Naive thymus-derived CD8-positive, alpha-beta T cell (primary cell): ENCODE data around the gene SAMHD1. TPM values are rescaled to one million over a fixed set of nuclear protein-coding genes. Genes with fewer than 3 reads are reported as not detected.

ENCODE experiments used
- ATAC-seq, 2 donors: fragments of 150-1000 bp; cut with Tn5 transposase in 1 of 2; sonication (Bioruptor Pico), chemical (Tn5 transposase) in 1 of 2; 1 replicate in 1 of 2; 2 replicates in 1 of 2; pipeline ENCODE4 v1.10.0; 2021; ENCODE audit warnings: mild to moderate bottlenecking in 2 of 2, moderate library complexity in 2 of 2
- POLR2A ChIA-PET: fragments of 350-600 bp; sonication (Branson Sonifier 250); formaldehyde crosslinking; loops from one replicate; lab custom pipeline; 2021; ENCODE audit warnings: antibody characterized with exemption; lab: Charles Lee
- DNase-seq, 10 donors: peaks; one replicate each; pipeline versions ENCODE4 v3.0.0 to v3.0.0-alpha.2; 2020 to 2022
- H3K27ac Mint-ChIP-seq, 10 donors: one replicate each; pipeline ENCODE4 v1.8.0; 2020 to 2022; ENCODE audit warnings: mild to moderate bottlenecking in 10 of 10, mixed read lengths in 10 of 10, moderate library complexity in 4 of 10, inconsistent platforms in 1 of 10
- H3K27me3 Mint-ChIP-seq, 5 donors: one replicate each; pipeline ENCODE4 v1.8.0; 2021 to 2022; ENCODE audit warnings: mixed read lengths in 5 of 5
- H3K36me3 Mint-ChIP-seq, 3 donors: one replicate each; pipeline ENCODE4 v1.8.0; 2020 to 2022; ENCODE audit warnings: mixed read lengths in 3 of 3, mild to moderate bottlenecking in 2 of 3, inconsistent platforms in 1 of 3
- H3K4me1 Mint-ChIP-seq, 4 donors: one replicate each; pipeline ENCODE4 v1.8.0; 2021 to 2022; ENCODE audit warnings: mixed read lengths in 4 of 4
- H3K4me3 Mint-ChIP-seq, 10 donors: one replicate each; pipeline ENCODE4 v1.8.0; 2020 to 2022; ENCODE audit warnings: mild to moderate bottlenecking in 10 of 10, mixed read lengths in 10 of 10, moderate library complexity in 6 of 10, inconsistent platforms in 1 of 10
- H3K9me3 Mint-ChIP-seq, 9 donors: one replicate each; pipeline ENCODE4 v1.8.0; 2020 to 2022; ENCODE audit warnings: mixed read lengths in 9 of 9, mild to moderate bottlenecking in 3 of 9, inconsistent platforms in 1 of 9, moderate library complexity in 1 of 9
- polyA plus RNA-seq, 3 donors: library from polyadenylated mRNA; unstranded; fragments of 300-500 nt; fragmentation: Illumina TruSeq; gene quantifications; one replicate each; pipeline ENCODE4 v1.2.3, GENCODE V29; 2021
- total RNA-seq, 8 experiments: library from RNA in 2 of 8; stranded (reverse) in 2 of 8; gene quantifications; one replicate each; pipeline ENCODE4 v1.2.3 and lab custom pipeline; 2021 to 2026

SAMHD1 gene
- total and polyA plus RNA-seq, 5 experiments from 2014 or later, result 204 to 247 (median 219) TPM

- peaks cover 16 to 97% (median 48%) of the 10 kb centered on the region in 3 donors for H3K36me3 Mint-ChIP-seq
- POLR2A ChIA-PET, result interaction anchor here (0.7 to 2.4 kb wide), 4 partner anchors 13 to 113 kb away, joined by 3 to 24 read pairs (median 15); no protein-coding TSS in a partner anchor
- DNase-seq, result no peak
- H3K4me1 Mint-ChIP-seq, result peaks cover 22 to 71% (median 56%) of the 10 kb centered on the region in 4 donors
- no peaks in the 10 kb centered on the region for H3K9me3 Mint-ChIP-seq
- peak overlapping the region; percentile 92 to 100 (median 98) for H3K27ac Mint-ChIP-seq
- H3K27me3 Mint-ChIP-seq, result no peaks in the 10 kb centered on the region
- no peak for ATAC-seq
- peak overlapping the region in 7 of 10 donors; percentile 23 to 78 (median 32) for H3K4me3 Mint-ChIP-seq
Observed at GRCh38 chr20:36929290-36929689, 22.2 kb downstream of the SAMHD1 start.

GRCh38 chr20:36927704-36928103 lies 23.8 kb downstream of the SAMHD1 start:
- no peak for DNase-seq
- Mint-ChIP-seq H3K27ac (peak overlapping the region in 9 of 10 donors; percentile 10 to 100 (median 92)), H3K4me3 (no peak overlapping the region), H3K36me3 (peaks cover 16 to 96% (median 48%) of the 10 kb centered on the region in 3 donors), H3K9me3 (no peaks in the 10 kb centered on the region), H3K4me1 (peaks cover 24 to 73% (median 61%) of the 10 kb centered on the region in 4 donors), H3K27me3 (no peaks in the 10 kb centered on the region)
- POLR2A ChIA-PET, result interaction anchor here (0.8 to 1.3 kb wide), 2 partner anchors 8 to 454 kb away, joined by 3 read pairs; no protein-coding TSS in a partner anchor
- no peak for ATAC-seq

DNA sequence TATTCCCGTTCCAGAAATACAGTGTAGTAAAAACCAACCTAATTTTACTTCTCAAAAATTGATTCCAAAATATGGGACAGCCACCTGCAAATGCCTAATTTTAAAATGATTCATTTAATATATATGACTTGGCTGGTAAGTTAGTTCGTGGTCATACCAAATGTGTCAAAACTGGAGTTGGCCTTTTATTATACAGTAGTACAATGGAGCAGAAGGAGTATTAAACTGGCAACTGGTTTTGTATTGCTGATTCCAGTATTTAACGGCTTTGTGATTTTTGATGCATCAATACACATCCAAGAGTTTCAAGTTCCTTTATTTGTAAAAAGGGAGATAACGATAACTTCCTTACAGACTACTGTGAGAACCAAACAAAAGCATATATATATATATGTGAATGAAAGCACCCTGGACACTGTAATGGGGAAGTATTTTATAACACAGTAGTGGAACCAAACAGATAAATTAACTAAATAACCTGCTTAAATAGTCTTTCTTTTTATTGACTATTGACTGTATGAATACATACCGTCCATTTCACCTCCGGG lies 24.8 kb downstream of the SAMHD1 start:
- DNase-seq (no peak), ATAC-seq (no peak)
- POLR2A ChIA-PET, result no interaction called here
- no peaks in the 10 kb centered on the region for H3K9me3 Mint-ChIP-seq
- peaks cover 22 to 67% (median 60%) of the 10 kb centered on the region in 4 donors for H3K4me1 Mint-ChIP-seq
- peaks cover 16 to 93% (median 45%) of the 10 kb centered on the region in 3 donors for H3K36me3 Mint-ChIP-seq
- H3K4me3 Mint-ChIP-seq, result no peak overlapping the region
- H3K27ac Mint-ChIP-seq, result peak overlapping the region; percentile 6 to 100 (median 78)
- H3K27me3 Mint-ChIP-seq, result no peaks in the 10 kb centered on the region

GRCh38 chr20:36925234-36925633 lies 26.3 kb downstream of the SAMHD1 start:
- peaks cover 11 to 93% (median 40%) of the 10 kb centered on the region in 3 donors for H3K36me3 Mint-ChIP-seq
- H3K27ac Mint-ChIP-seq, result peak overlapping the region; percentile 44 to 100 (median 84)
- H3K9me3 Mint-ChIP-seq, result no peaks in the 10 kb centered on the region
- H3K4me1 Mint-ChIP-seq, result peaks cover 13 to 53% (median 47%) of the 10 kb centered on the region in 4 donors
- H3K27me3 Mint-ChIP-seq, result no peaks in the 10 kb centered on the region
- DNase-seq (no peak), ATAC-seq (no peak)
- H3K4me3 Mint-ChIP-seq, result peak overlapping the region in 3 of 10 donors; percentile 15 to 62 (median 19)
- POLR2A ChIA-PET, result interaction anchor here (0.6 to 1.6 kb wide), 3 partner anchors 10 to 80 kb away, joined by 3 to 6 read pairs (median 4); no protein-coding TSS in a partner anchor

DNA sequence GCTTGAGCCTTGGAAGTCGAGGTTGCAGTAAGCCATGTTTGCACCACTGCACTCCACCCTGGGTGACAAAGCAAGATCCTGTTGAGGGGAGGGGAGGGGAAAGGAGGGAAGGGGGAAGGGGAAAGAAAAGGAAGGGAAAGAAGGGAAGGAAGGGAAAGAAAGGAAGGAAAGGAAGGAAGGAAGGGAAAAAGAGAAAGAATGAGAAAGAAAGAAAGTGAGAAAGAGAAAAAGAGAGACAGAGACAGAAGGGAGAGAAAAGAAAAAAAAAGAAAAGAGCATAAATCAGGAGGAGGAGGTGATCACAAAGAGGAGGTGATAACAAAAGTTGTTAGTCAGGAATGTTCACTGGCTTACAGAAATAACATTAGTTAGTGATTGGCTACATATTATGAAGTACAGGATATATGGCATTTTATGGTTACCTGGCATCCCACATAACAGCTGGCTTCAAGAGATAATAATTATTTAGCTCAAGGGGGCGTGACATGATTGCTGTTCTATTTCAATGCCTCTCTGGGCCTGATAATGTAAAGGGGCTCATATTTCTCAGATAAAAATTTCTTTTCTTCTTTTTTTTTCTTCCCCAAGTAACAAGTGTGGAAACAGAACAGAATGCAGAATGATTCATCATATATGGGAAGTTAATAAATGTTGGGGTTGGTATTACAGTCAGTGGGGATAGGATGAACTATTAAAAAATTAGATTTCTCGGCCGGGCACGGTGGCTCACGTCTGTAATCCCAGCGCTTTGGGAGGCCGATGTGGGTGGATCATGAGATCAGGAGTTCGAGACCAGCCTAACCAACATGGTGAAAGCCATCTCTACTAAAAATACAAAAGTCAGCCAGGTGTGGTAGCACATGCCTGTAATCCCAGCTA lies 27.1 kb downstream of the SAMHD1 start:
- ATAC-seq, result no peak
- POLR2A ChIA-PET, result interaction anchor here (0.6 to 1.6 kb wide), 7 partner anchors 11 to 81 kb away, joined by 3 to 6 read pairs (median 4); no protein-coding TSS in a partner anchor
- Mint-ChIP-seq H3K4me1 (peaks cover 13 to 52% (median 45%) of the 10 kb centered on the region in 4 donors), H3K27me3 (no peaks in the 10 kb centered on the region), H3K9me3 (no peaks in the 10 kb centered on the region), H3K4me3 (peak overlapping the region in 4 of 10 donors; percentile 20 to 49 (median 39)), H3K27ac (peak overlapping the region; percentile 79 to 100 (median 87)), H3K36me3 (peaks cover 11 to 91% (median 35%) of the 10 kb centered on the region in 3 donors)
- no peak for DNase-seq

DNA sequence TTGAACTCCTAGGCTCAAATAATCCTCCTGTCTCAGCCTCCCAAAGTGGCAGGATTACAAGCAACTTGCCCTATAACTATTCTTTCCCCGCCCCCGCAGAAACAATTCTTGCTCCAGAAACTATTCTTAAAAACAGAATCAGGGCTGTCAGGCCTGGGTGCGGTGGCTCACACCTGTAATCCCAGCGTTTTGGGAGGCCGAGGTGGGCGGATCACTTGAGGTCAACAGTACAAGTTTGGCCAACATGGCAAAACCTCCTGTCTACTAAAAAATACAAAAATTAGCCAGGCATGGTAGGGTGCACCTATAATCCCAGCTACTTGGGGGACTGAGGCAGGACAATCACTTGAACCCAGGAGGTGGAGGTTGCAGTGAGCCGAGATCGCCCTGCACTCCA lies 31.2 kb downstream of the SAMHD1 start:
- peak overlapping the region in 8 of 10 donors; percentile 40 to 91 (median 87) for H3K27ac Mint-ChIP-seq
- H3K4me3 Mint-ChIP-seq, result peak overlapping the region in 1 of 10 donors; percentile 28
- peaks cover 3 to 85% (median 14%) of the 10 kb centered on the region in 3 donors for H3K36me3 Mint-ChIP-seq
- POLR2A ChIA-PET, result interaction anchor here (0.9 to 3.7 kb wide), 8 partner anchors 8 to 259 kb away, joined by 3 to 13 read pairs (median 3); partner anchors contain the start of gene RPN2
- ATAC-seq (no peak), DNase-seq (no peak)
- H3K9me3 Mint-ChIP-seq, result no peaks in the 10 kb centered on the region
- no peaks in the 10 kb centered on the region for H3K27me3 Mint-ChIP-seq
- peaks cover 8 to 40% (median 27%) of the 10 kb centered on the region in 4 donors for H3K4me1 Mint-ChIP-seq

DNA sequence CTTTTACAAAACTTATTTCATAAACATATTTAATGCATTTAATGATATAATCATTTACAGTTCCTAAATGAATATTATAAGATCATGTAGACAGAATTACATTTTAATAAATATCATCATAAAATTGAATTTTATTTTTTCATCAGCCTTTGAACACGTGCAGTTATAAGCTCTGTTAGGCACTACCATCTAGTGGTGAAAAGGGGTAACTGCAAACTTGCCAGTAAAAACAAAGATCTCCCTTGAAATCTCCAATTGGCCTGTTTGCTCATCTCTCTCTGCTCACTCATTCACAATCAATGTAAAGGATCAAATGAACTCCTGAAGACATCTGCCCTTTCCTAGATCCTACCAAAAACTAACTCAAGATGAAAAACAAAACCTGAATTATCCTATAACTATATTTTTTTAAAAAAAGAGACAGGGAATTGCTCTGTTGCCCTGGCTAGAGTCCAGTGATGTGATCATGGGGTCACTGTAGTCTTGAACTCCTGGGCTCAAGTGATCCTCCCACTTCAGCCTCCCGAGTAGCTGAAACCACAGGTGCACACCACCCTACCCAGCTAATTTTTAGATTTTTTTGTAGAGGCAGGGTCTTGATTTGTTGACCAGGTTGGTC lies 31.7 kb downstream of the SAMHD1 start:
- H3K36me3 Mint-ChIP-seq, result peaks cover 0 to 85% (median 13%) of the 10 kb centered on the region in 3 donors
- POLR2A ChIA-PET, result interaction anchor here (0.8 to 3.7 kb wide), 9 partner anchors 8 to 259 kb away, joined by 3 to 13 read pairs (median 5); partner anchors contain the start of gene RPN2
- H3K27ac Mint-ChIP-seq, result peak overlapping the region in 9 of 10 donors; percentile 80 to 91 (median 88)
- no peaks in the 10 kb centered on the region for H3K9me3 Mint-ChIP-seq
- peak; percentile 77 for ATAC-seq
- peaks cover 8 to 40% (median 22%) of the 10 kb centered on the region in 4 donors for H3K4me1 Mint-ChIP-seq
- H3K4me3 Mint-ChIP-seq, result peak overlapping the region in 3 of 10 donors; percentile 14 to 57 (median 28)
- DNase-seq, result peak in 6 of 10 donors; percentile 23 to 69 (median 54)
- H3K27me3 Mint-ChIP-seq, result no peaks in the 10 kb centered on the region

DNA sequence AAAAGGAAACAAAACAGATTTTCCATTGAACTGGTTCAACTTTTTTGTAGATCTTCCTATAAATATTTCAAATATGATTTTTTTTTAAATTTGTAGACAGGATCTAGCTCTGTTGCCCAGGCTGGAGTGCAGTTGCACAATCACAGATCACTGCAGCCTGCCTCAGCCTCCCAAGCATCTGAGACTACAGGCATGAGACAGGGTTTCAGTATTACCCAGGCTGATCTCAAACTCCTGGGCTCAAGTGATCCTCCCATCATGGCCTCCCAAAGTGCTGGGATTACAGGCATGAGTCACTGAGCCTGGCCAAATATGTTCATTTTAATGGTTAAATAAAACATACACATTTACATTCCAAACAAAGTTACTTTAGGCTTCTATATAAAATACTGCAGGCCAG lies 33.6 kb downstream of the SAMHD1 start:
- no peak overlapping the region for H3K4me3 Mint-ChIP-seq
- no peak overlapping the region for H3K27ac Mint-ChIP-seq
- POLR2A ChIA-PET, result interaction anchor here (0.7 to 1.1 kb wide), 3 partner anchors 123 to 1218 kb away, joined by 3 to 7 read pairs (median 4); no protein-coding TSS in a partner anchor
- H3K36me3 Mint-ChIP-seq, result peaks cover 0 to 85% (median 16%) of the 10 kb centered on the region in 3 donors
- H3K9me3 Mint-ChIP-seq, result no peaks in the 10 kb centered on the region
- ATAC-seq (no peak), DNase-seq (no peak)
- H3K27me3 Mint-ChIP-seq, result no peaks in the 10 kb centered on the region
- peaks cover 2 to 32% (median 8%) of the 10 kb centered on the region in 4 donors for H3K4me1 Mint-ChIP-seq

- POLR2A ChIA-PET, result interaction anchor here (0.8 kb wide), 2 partner anchors 10 to 124 kb away, joined by 3 to 9 read pairs; no protein-coding TSS in a partner anchor
- H3K4me3 Mint-ChIP-seq, result no peak overlapping the region
- DNase-seq, result no peak
- H3K36me3 Mint-ChIP-seq, result peaks cover 0 to 84% (median 19%) of the 10 kb centered on the region in 3 donors
- H3K4me1 Mint-ChIP-seq, result peaks cover 2 to 29% (median 7%) of the 10 kb centered on the region in 4 donors
- peak overlapping the region in 4 of 10 donors; percentile 10 to 70 (median 48) for H3K27ac Mint-ChIP-seq
- H3K27me3 Mint-ChIP-seq, result no peaks in the 10 kb centered on the region
- no peak for ATAC-seq
- H3K9me3 Mint-ChIP-seq, result no peaks in the 10 kb centered on the region
Observed at GRCh38 chr20:36917240-36917639, 34.3 kb downstream of the SAMHD1 start.

DNA sequence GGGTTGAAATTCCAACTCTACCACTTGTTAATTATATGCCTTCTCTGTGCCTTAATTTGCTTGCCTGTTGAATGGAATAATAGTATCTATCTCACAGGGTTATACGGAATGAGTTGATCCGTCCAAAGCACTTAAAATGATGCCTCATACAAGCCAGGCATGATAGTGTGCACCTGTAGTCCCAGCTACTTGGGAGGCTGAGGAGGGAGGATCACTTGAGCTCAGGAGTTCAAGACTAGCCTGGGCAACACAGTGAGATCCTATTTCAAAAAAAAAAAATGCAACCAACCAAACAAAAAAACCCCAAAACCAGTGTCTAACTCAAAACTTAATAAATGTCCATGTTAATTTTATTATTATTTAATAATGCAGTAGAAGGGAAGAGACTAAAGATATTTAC lies 35.3 kb downstream of the SAMHD1 start:
- H3K4me3 Mint-ChIP-seq, result no peak overlapping the region
- no peaks in the 10 kb centered on the region for H3K9me3 Mint-ChIP-seq
- POLR2A ChIA-PET, result interaction anchor here (0.5 kb wide), 2 partner anchors 23 to 170 kb away, joined by 4 to 6 read pairs; no protein-coding TSS in a partner anchor
- peaks cover 0 to 87% (median 29%) of the 10 kb centered on the region in 3 donors for H3K36me3 Mint-ChIP-seq
- DNase-seq, result no peak
- H3K4me1 Mint-ChIP-seq, result peaks cover 2 to 25% (median 7%) of the 10 kb centered on the region in 4 donors
- peak overlapping the region in 1 of 10 donors; percentile 67 for H3K27ac Mint-ChIP-seq
- ATAC-seq, result no peak
- no peaks in the 10 kb centered on the region for H3K27me3 Mint-ChIP-seq

- Mint-ChIP-seq H3K27me3 (no peaks in the 10 kb centered on the region), H3K27ac (peak overlapping the region in 3 of 10 donors; percentile 29 to 62 (median 43)), H3K4me1 (peaks cover 3 to 22% (median 13%) of the 10 kb centered on the region in 4 donors), H3K4me3 (no peak overlapping the region), H3K36me3 (peaks cover 4 to 91% (median 30%) of the 10 kb centered on the region in 3 donors), H3K9me3 (no peaks in the 10 kb centered on the region)
- POLR2A ChIA-PET, result interaction anchor here (0.5 to 0.7 kb wide), 2 partner anchors 13 to 128 kb away, joined by 3 read pairs; no protein-coding TSS in a partner anchor
- no peak for DNase-seq
- no peak for ATAC-seq
Observed at GRCh38 chr20:36908603-36909002, 42.9 kb downstream of the SAMHD1 start.
